Sigmoid colon (tissue), 7 donors: ENCODE results near the gene CD300E. TPM values are rescaled to one million over a fixed set of nuclear protein-coding genes. Genes with fewer than 3 reads are reported as not detected.
A peak's percentile ranks its signal among the peaks of the same experiment; 100 is the strongest.

Source experiments
- DNase-seq: peaks from one replicate; pipeline ENCODE4 v3.0.0-alpha.2; 2019
- H3K27ac ChIP-seq, 4 donors: fragments of 200-600 bp; sonication (generic); one replicate each; pipeline ENCODE4 v1.5.1; 2016 to 2019; ENCODE audit warnings: mild to moderate bottlenecking in 1 of 4
- H3K27me3 ChIP-seq, 3 donors: fragments of 200-600 bp; sonication (generic); one replicate each; pipeline ENCODE4 v1.5.1; 2019; ENCODE audit warnings: mild to moderate bottlenecking in 1 of 3
- H3K36me3 ChIP-seq, 4 donors: fragments of 200-600 bp; sonication (generic); one replicate each; pipeline ENCODE4 v1.5.1; 2016 to 2019
- H3K4me1 ChIP-seq, 4 donors: fragments of 200-600 bp; sonication (generic); one replicate each; pipeline ENCODE4 v1.5.1; 2017 to 2019
- H3K4me3 ChIP-seq, 4 donors: fragments of 200-600 bp; sonication (generic); one replicate each; pipeline ENCODE4 v1.5.1; 2017 to 2019; ENCODE audit warnings: mild to moderate bottlenecking in 2 of 4, moderate library complexity in 1 of 4
- H3K9me3 ChIP-seq, 4 donors: fragments of 200-600 bp in 3 of 4; sonication (generic) in 3 of 4; one replicate each; pipeline versions ENCODE4 v1.5.1 to v1.6.1; 2013 to 2019
- CTCF ChIP-seq, 4 experiments: fragments of 450-650 bp in 3 of 4; fragments of 200-600 bp in 1 of 4; IDR thresholded peaks; one replicate each; pipeline ENCODE4 v1.5.1; 2016 to 2019; ENCODE audit warnings: antibody characterized with exemption in 4 of 4, mild to moderate bottlenecking in 3 of 4, moderate library complexity in 2 of 4
- EP300 ChIP-seq, 4 donors: sonication (generic); formaldehyde crosslinking; IDR thresholded peaks; one replicate each; pipeline ENCODE4 v1.6.1; 2017; ENCODE audit warnings: antibody characterized with exemption in 4 of 4
- POLR2A ChIP-seq, 2 donors: fragments of 450-650 bp; IDR thresholded peaks; one replicate each; pipeline ENCODE4 v1.6.1; 2016; ENCODE audit warnings: antibody characterized with exemption in 2 of 2, mild to moderate bottlenecking in 2 of 2, moderate library complexity in 2 of 2
- POLR2AphosphoS5 ChIP-seq, 4 donors: sonication (generic); formaldehyde crosslinking; IDR thresholded peaks; one replicate each; pipeline ENCODE4 v1.6.1; 2017; ENCODE audit warnings: antibody characterized with exemption in 4 of 4
- WGBS, 2 donors: extraction: QIAGEN DNeasy Blood & Tissue Kit; methylation state at CpG; one replicate each; pipeline ENCODE4 v1.1.7; 2013; 5-methylcytosine and 5-hydroxymethylcytosine counted together
- intact Hi-C: fragments of 100-400 bp; cut with DNase I; formaldehyde crosslinking; loops from one replicate; pipeline ENCODE4 v1.15.1; 2023
- polyA plus RNA-seq, 3 donors: library from polyadenylated mRNA; stranded (reverse); fragments of 200-250 nt; gene quantifications; one replicate each; pipeline ENCODE4 v1.2.3, GENCODE V29; 2013
- total RNA-seq, 4 donors: library from RNA; depleted of rRNA; stranded (reverse); fragments of >200 nt; gene quantifications; one replicate each; pipeline ENCODE4 v1.1.0, GENCODE V29; 2016
- donor health status: healthy with polysubstance abuse.
- donor health status: Bipolar disorder and iron deficiency.
- donor health status: healthy.

The CD300E gene
- 1 to 10 TPM in 1 of 4 donors, under 1 TPM in 3; 0.28 to 2.4 (median 0.69) TPM for total RNA-seq
- polyA plus RNA-seq = under 1 TPM in 2 of 3 donors, not detected in 1; under 0.01 to 0.92 TPM

GRCh38 chr17:74623693-74624093 lies at the start of gene CD300E:
Gene CD300E, minus strand, starts transcription at chr17:74623738. Its CDS starts 117 bp downstream, at chr17:74623621.
- WGBS, 2 donors = 60 to 75% methylated on average over 5 of the region's 5 CpGs
- no peak within 1 kb of the TSS for H3K27ac ChIP-seq
- no peaks in the 10 kb centered on the region for H3K9me3 ChIP-seq
- no peaks in the 10 kb centered on the region for H3K36me3 ChIP-seq
- no peaks in the 10 kb centered on the region for H3K4me1 ChIP-seq
- DNase-seq = no peak
- no peaks in the 10 kb centered on the region for H3K27me3 ChIP-seq
- intact Hi-C loops = no loop called here
- TF ChIP-seq POLR2A (IDR thresholded peaks at IDR 0.05) (no peak), CTCF (IDR thresholded peaks at IDR 0.05) (no peak), EP300 (IDR thresholded peaks at IDR 0.05) (no peak), POLR2AphosphoS5 (IDR thresholded peaks at IDR 0.05) (no peak)
- no peak within 1 kb of the TSS for H3K4me3 ChIP-seq

DNA sequence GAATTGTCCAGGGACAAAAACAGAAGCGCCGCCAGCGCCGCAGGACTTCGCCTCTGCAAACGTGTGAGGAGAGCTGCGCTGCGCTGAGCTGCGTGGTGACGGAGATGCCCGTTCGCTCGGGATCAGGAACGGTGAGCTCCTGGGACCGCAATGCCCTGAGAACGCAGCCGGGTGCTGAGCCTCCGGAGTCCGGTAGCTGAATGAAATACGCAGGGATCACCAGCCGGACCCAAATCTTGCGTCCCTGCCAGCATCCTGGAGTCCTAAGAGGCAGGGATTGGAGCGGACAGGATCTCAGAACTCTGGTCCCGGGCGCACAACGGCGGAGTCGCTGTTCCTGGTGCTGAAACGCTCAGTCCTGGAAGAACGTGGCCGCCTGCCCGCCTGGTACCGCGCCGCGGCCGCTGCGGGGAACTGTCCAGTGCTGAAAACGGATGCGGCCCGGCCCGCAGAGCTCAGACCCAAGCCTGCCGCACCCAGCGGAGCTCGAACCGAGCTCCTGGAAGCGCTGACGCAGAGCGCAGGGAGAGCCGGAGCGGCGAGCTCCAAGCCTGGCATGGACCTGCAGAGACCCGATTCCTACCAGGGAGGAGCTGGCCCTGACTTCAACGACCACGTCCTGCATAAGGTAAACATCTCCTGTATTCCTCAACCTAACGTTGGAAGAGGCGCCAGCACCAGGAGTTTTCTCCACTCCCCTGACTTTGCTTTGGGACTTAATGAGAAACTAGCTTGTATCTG lies 47.7 kb upstream of the CD300E start:
- peaks cover 0 to 17% (median 0%) of the 10 kb centered on the region in 3 donors for H3K27me3 ChIP-seq
- DNase-seq = no peak
- no peak overlapping the region for H3K4me3 ChIP-seq
- WGBS, 2 donors = 13 to 26% methylated on average over 57 of the region's 57 CpGs
- no peaks in the 10 kb centered on the region for H3K4me1 ChIP-seq
- H3K9me3 ChIP-seq = no peaks in the 10 kb centered on the region
- H3K27ac ChIP-seq = no peak overlapping the region
- H3K36me3 ChIP-seq = no peaks in the 10 kb centered on the region
- intact Hi-C loops = no loop called here
- TF ChIP-seq POLR2A (IDR thresholded peaks at IDR 0.05) (no peak), POLR2AphosphoS5 (IDR thresholded peaks at IDR 0.05) (peak in 1 of 4 donors; percentile 8)

DNA sequence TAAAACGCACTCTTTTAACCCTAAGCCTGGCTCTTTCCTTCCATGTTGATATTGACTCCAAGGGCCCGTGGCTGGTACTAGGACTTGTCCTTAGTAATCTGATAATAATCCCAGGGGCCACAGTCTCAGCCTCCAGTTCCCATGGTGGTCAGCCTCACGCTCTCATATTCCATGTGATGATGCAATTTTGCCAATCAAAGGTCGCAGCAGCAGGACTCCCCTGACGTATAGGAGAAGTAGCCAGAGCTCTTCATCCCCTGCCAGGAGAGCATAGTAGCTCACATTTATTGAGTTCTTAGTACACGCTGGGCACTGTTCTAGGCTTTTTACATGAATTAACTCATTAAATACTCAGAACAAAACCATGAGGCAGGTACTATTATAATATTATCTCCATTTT lies 46.8 kb upstream of the CD300E start:
- peaks cover 0 to 14% (median 0%) of the 10 kb centered on the region in 3 donors for H3K27me3 ChIP-seq
- intact Hi-C loops = no loop called here

DNA sequence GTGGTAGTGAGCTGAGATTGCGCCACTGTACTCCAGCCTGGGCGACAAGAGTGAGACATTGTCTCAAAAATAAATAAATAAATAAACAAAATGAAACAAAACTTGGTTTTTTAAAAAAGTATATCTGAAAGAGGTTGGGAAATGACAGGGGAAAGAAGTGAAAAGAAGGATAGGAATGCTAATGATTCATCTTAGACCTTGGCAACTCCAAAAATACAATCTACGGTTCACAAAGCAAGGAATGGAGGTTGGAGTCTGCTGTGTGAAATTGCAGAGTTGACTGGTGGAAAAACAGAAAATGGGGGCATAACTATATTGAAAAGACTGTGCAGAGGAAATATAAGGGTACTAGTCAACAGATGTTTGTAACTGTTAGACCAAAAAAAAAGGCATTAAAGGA lies 40.0 kb upstream of the CD300E start:
- H3K9me3 ChIP-seq = no peaks in the 10 kb centered on the region
- H3K27me3 ChIP-seq = peaks cover 0 to 19% (median 4%) of the 10 kb centered on the region in 3 donors
- no peaks in the 10 kb centered on the region for H3K4me1 ChIP-seq
- TF ChIP-seq POLR2AphosphoS5 (IDR thresholded peaks at IDR 0.05) (no peak), EP300 (IDR thresholded peaks at IDR 0.05) (no peak)
- intact Hi-C loops = no loop called here
- no peak overlapping the region for H3K4me3 ChIP-seq
- WGBS, 2 donors = 69 to 85% methylated on average over 3 of the region's 3 CpGs
- H3K27ac ChIP-seq = no peak overlapping the region
- DNase-seq = no peak
- no peaks in the 10 kb centered on the region for H3K36me3 ChIP-seq

More for the DNA sequence above, 46.8 kb upstream of the CD300E start:
- Histone ChIP-seq H3K9me3 (no peaks in the 10 kb centered on the region), H3K36me3 (no peaks in the 10 kb centered on the region), H3K27ac (no peak overlapping the region), H3K4me1 (no peaks in the 10 kb centered on the region), H3K4me3 (no peak overlapping the region)
- no peak for TF ChIP-seq CTCF (IDR thresholded peaks at IDR 0.05)
- no peak for TF ChIP-seq POLR2AphosphoS5 (IDR thresholded peaks at IDR 0.05)
- no peak for TF ChIP-seq EP300 (IDR thresholded peaks at IDR 0.05)
- no peak for TF ChIP-seq POLR2A (IDR thresholded peaks at IDR 0.05)
- DNase-seq = no peak
- WGBS, 2 donors = 71 to 80% methylated on average over 6 of the region's 6 CpGs

DNA sequence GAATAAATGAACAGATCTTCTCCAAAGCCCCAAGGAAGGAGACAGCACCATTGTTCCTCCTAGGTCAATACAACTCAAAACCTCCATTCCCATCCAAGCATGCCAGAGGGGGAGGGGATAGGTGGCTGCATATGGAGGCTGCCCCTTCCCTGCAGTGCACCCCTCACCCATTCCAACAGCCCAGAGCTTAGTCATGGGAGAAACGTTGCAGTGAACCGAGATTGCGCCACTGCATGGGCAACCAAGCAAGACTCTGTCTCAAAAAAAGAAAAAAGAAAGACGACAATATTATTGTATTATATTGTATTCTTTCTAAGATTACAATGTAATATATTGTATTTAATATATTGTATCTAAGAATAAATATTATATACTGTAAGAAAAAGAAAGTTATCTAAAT lies 36.4 kb upstream of the CD300E start:
- WGBS, 2 donors = 75 to 76% methylated on average over 4 of the region's 4 CpGs
- no peak for DNase-seq
- Histone ChIP-seq H3K4me1 (no peaks in the 10 kb centered on the region), H3K27me3 (peaks cover 0 to 33% (median 2%) of the 10 kb centered on the region in 3 donors), H3K9me3 (no peaks in the 10 kb centered on the region), H3K4me3 (no peak overlapping the region), H3K27ac (no peak overlapping the region), H3K36me3 (no peaks in the 10 kb centered on the region)
- TF ChIP-seq POLR2A (IDR thresholded peaks at IDR 0.05) = no peak
- TF ChIP-seq EP300 (IDR thresholded peaks at IDR 0.05) = no peak
- no peak for TF ChIP-seq POLR2AphosphoS5 (IDR thresholded peaks at IDR 0.05)
- TF ChIP-seq CTCF (IDR thresholded peaks at IDR 0.05) = no peak
- intact Hi-C loops = no loop called here
